GM19463 (cell line): ENCODE data around the gene CLCN2.
"Not testable (repeated sequence)": the region's sequence is repeated elsewhere in the genome, so short reads cannot be mapped to it uniquely, and the experiment has no call there.

Experiments used
- ATAC-seq: cut with Tn5 transposase; IDR thresholded peaks from one replicate; pipeline ENCODE4 v1.9.1; 2021; ENCODE audit warnings: mild to moderate bottlenecking, moderate library complexity; ENCODE audit not compliant: unreplicated experiment

The CLCN2 gene

GRCh38 chr3:184347321-184348056 lies 13.9 kb downstream of the CLCN2 start:
- no peak for ATAC-seq

GRCh38 chr3:184346480-184347190 lies 14.8 kb downstream of the CLCN2 start:
- ATAC-seq = no peak

GRCh38 chr3:184345317-184346144 lies 15.9 kb downstream of the CLCN2 start:
- ATAC-seq = no peak

- no peak for ATAC-seq
Observed at GRCh38 chr3:184344579-184345316, 16.7 kb downstream of the CLCN2 start.

- no peak for ATAC-seq
Observed at GRCh38 chr3:184343200-184343876, 18.1 kb downstream of the CLCN2 start.

- no peak for ATAC-seq
Observed at GRCh38 chr3:184341925-184342324, 19.5 kb downstream of the CLCN2 start.

- ATAC-seq = not testable (repeated sequence)
Observed at GRCh38 chr3:184339451-184340135, 21.8 kb downstream of the CLCN2 start.

GRCh38 chr3:184339001-184339400 lies 22.4 kb downstream of the CLCN2 start:
- no peak for ATAC-seq

- ATAC-seq = no peak
Observed at GRCh38 chr3:184338511-184338945, 22.9 kb downstream of the CLCN2 start.

GRCh38 chr3:184337981-184338380 lies 23.4 kb downstream of the CLCN2 start:
- no peak for ATAC-seq

GRCh38 chr3:184337399-184337714 lies 24.0 kb downstream of the CLCN2 start, which contains the start of gene FAM131A:
FAM131A (plus strand) TSS chr3:184337600; CDS start chr3:184337631, 31 bp downstream.
- no peak for ATAC-seq

- no peak for ATAC-seq
Observed at GRCh38 chr3:184336547-184337398, 24.6 kb downstream of the CLCN2 start.

- ATAC-seq = peak; percentile 78
Observed at GRCh38 chr3:184335661-184336546, 25.5 kb downstream of the CLCN2 start.

- no peak for ATAC-seq
Observed at GRCh38 chr3:184335291-184335660, 26.1 kb downstream of the CLCN2 start.

- ATAC-seq = no peak
Observed at GRCh38 chr3:184334470-184335158, 26.8 kb downstream of the CLCN2 start.

- no peak for ATAC-seq
Observed at GRCh38 chr3:184333700-184334099, 27.7 kb downstream of the CLCN2 start.

GRCh38 chr3:184333190-184333589 lies 28.2 kb downstream of the CLCN2 start:
- ATAC-seq = no peak
